Stimulated activated CD4-positive, alpha-beta T cell treated with anti-CD3 and anti-CD28 coated beads, Interleukin-1b, Interleukin-23, amount 100 ng/mL, for 1 hour (primary cell): ENCODE data around the gene ATP1A4.
"Not testable (repeated sequence)": the region's sequence is repeated elsewhere in the genome, so short reads cannot be mapped to it uniquely, and the experiment has no call there.

Source experiments
- DNase-seq, 2 donors: peaks; one replicate each; pipeline ENCODE4 v3.0.0-alpha.2; 2020; ENCODE audit warnings: low read depth in 2 of 2

Gene ATP1A4

GRCh38 chr1:160151303-160151702 lies at the start of gene ATP1A4:
Gene ATP1A4 (plus strand): TSS chr1:160151603. CDS start chr1:160152041, 438 bp downstream.
- DNase-seq: no peak

GRCh38 chr1:160101717-160102522 lies 49.5 kb upstream of the ATP1A4 start:
- DNase-seq: no peak

GRCh38 chr1:160103658-160104408 lies 47.6 kb upstream of the ATP1A4 start:
- DNase-seq: no peak

DNA sequence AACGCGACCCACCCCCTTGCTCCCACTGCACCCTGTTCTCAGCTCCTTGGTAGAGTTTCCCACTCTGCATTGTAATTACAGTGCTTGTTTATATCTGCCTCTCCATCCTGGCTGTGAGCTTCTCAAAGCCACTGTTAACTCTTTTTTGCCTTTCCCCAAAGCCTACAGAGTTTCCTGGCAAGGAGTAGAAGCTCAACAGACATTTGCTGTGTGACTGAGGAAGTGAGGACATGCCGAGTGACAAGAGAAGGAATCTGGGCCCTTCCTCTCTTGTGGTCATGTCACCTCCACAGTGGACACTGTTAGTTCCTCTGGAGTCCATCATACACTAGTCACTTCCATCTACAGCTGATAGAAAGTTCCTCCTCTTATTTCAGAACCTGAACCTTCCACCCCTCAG lies 46.9 kb upstream of the ATP1A4 start:
- no peak for DNase-seq

DNA sequence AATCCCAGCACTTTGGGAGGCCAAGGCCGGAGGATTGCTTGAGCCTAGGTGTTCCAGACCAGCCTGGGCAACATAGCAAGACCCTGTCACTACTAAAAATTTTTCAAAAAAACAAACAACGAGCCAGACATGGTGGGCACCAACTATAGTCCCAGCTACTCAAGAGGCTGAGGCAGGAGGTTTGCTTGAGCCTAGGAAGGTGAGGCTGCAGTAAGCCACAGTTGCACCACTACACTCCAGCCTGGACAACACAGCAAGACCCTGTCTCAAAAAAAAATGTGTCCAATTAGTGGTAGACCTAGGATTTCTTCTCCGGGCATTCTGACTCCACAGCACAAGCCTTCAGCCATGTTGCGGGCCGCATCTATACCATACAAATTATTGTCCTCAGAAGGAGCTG lies 46.2 kb upstream of the ATP1A4 start:
- no peak for DNase-seq

- no peak for DNase-seq
These were observed 43.9 kb upstream of the ATP1A4 start for GRCh38 chr1:160107512-160107911.

DNA sequence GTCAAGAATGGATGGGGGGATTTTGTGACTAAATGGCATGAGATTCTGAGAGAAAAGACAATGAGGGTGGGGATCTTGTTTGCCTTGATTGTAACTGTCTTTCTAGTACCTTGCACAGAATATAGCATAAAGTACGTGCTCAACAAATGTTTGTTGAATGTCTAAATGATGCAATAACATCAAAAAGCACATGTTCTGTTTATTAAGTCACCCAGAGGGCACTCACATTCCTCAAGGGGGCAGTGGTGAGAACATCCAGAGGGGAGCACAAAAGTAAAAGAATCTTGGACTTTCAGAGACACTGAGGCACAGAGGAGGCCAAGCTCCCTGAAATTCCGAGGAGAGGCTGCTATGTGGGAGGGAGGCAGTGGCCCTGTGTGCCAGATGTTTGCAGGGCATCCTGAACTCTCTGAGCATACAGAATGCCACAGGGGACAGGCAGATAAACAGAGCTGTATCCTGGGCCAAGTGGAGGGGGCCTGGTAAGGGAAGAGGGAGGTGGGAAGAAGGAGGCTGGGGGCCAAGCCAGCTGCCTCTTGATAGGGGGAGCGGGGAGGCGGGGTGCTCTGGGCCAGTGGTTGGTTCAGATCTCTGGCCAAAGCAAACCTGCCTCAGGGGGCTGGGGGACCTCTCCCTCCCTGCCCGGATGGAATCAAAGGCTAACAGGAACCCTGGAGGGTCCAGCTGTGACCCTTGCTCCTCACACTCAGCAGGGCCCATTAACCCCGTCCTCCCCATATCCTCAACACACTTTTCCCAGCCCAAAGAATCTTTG lies 42.3 kb upstream of the ATP1A4 start:
- no peak for DNase-seq

DNA sequence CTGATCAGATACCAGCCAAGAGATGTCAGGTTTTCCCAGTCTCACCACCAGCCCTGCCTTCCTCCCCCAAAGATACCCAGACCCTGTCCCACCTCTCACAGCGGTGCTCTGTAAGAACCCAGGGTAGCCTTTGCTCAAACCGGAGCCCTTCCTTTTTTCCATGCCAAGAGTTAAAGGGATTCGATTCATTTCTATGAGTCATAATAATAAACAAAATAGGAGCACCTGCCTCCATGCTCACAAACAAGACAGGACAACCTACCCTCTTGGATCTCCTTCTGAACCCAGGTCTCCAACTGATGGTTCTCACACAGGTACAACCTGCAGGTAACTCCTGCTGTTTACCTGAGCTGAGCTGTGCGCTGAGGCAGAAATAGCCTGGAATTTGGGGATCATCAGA lies 41.7 kb upstream of the ATP1A4 start:
- no peak for DNase-seq

GRCh38 chr1:160111462-160111861 lies 39.9 kb upstream of the ATP1A4 start:
- DNase-seq: not testable (repeated sequence)

DNA sequence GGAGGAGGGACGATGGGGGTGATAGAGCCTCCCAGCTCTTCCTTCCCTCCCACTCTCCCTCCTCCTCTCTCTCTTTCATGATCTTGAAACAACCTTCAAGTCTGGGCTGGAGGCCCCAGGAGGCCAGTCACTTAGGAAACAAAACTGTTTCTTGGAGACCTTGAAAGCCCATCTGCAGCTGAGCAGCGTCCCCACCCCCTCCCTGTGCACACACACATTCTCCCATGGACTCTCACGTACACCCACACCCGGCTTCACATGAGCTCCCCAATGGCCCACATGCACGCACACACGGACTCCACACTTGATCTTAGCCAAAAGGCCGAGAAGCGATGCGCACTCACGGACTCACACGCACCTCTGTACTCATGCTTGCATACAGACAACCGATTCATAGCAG lies 39.0 kb upstream of the ATP1A4 start:
- DNase-seq: no peak

DNA sequence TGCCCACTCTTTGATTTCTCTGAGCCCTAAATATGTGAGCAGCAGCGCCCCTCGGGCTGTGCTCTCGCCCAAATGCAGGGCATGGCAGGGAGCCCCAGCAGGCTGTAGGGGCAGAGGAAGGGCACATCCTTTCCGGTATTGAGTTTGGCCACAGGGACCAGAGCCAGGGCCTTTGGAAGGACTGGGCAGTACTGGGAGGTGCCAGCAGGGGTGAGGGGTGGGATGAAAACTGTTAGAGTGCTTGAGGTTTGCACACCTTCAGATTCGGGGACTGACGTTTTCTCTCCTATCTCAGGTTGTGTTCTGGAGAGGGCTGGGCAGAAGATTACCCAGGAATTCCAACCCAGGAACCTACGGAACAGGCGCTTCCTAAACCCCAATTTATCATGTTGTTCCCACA lies 38.0 kb upstream of the ATP1A4 start:
- DNase-seq: no peak

DNA sequence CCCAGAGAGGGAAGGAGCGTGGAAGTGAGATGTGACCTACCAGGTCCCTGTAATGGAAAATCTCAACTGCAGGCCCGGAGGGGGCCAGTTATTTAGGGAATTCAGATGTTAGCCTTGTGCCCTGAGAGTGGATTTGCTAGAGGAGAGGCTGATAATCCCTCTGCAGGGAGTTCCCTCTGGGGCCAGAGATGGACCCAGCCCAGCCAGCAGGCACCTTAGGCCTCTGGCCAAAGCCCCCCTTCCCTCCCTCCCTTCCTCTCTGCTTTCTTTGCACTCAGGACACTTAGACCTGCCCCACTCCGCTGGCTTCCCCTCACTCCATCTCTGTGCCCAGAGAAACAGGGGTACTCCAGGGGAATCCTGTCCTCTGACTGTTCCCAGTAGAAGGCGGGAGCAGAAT lies 37.3 kb upstream of the ATP1A4 start:
- no peak for DNase-seq

DNA sequence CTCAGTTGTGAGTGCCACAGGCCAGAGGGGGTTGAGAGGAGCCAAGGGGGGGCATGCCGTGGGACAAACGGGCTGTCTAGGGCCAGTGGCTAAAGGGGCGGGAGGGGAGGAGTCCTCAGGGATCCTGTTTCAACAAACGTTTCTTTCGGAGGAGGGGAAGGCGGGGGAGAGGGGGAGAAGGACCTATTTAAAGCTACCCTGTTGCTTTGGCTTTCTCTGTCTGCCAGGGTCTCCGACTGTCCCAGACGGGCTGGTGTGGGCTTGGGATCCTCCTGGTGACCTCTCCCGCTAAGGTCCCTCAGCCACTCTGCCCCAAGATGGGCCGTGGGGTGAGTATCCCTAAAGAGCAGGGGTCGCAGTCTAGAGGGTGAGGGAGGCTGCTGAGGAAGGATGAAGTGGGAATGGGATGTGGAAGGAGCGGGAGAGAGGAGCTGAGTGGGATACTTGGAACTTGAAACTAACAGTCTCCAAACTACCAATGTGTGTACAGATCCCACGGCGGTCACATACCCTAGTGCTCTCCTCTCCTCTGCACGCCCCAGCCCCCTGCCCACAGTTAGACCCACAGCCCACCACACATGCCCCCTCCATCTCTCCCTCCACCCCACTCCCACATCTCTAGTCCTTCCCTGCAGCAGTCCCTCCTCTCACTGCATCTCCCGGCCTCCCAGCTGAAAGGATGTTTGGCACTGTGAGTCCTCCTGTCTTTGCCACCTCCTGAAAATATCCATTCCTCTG lies 35.7 kb upstream of the ATP1A4 start, which contains the start of gene ATP1A2:
ATP1A2 (plus strand) TSS at position 215 of the 738 bp plus-strand sequence; CDS start at position 318, 103 bp downstream.
- no peak for DNase-seq

GRCh38 chr1:160116283-160117147 lies 34.9 kb upstream of the ATP1A4 start:
- DNase-seq: no peak

GRCh38 chr1:160117300-160117699 lies 34.1 kb upstream of the ATP1A4 start:
- no peak for DNase-seq

GRCh38 chr1:160117709-160118183 lies 33.7 kb upstream of the ATP1A4 start:
- no peak for DNase-seq

GRCh38 chr1:160118928-160119327 lies 32.5 kb upstream of the ATP1A4 start:
- DNase-seq: no peak

DNA sequence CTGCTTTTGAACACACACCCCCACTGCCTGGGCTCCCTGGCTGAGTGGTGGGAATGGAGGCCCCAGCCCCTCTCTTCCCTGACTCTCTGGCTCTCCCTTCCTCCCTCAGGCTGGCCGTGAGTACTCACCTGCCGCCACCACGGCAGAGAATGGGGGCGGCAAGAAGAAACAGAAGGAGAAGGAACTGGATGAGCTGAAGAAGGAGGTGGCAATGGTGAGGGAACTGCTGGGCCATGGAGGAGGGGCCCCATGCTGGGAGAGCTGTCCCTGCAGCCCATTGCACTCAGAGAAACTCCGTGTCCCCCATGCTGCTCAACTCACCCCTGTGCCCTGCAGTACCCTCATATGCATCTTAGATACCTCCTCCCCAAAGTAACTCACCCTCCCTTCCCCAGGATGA lies 30.6 kb upstream of the ATP1A4 start:
- DNase-seq: no peak

- DNase-seq: no peak
These were observed 30.0 kb upstream of the ATP1A4 start for GRCh38 chr1:160121388-160121787.

GRCh38 chr1:160122978-160123495 lies 28.4 kb upstream of the ATP1A4 start:
- DNase-seq: no peak
